Vagina (tissue), 2 donors: ENCODE data around the gene TRIM34.

Experiments used
- CTCF ChIP-seq, 3 experiments: fragments of 450-650 bp in 2 of 3; fragments of 200-600 bp in 1 of 3; sonication (generic) in 1 of 3; IDR thresholded peaks; one replicate each; pipeline ENCODE4 v1.5.1; 2017 to 2019; ENCODE audit warnings: antibody characterized with exemption in 3 of 3, mild to moderate bottlenecking in 2 of 3, moderate library complexity in 2 of 3
- POLR2A ChIP-seq, 2 donors: fragments of 450-650 bp; IDR thresholded peaks; one replicate each; pipeline ENCODE4 v1.6.1; 2017; ENCODE audit warnings: antibody characterized with exemption in 2 of 2, mild to moderate bottlenecking in 2 of 2, moderate library complexity in 2 of 2

- no peak for TF ChIP-seq CTCF (IDR thresholded peaks at IDR 0.05)
- TF ChIP-seq POLR2A (IDR thresholded peaks at IDR 0.05), result no peak
Observed at GRCh38 chr11:5580577-5580976, 44.2 kb upstream of the TRIM34 start, which contains the start of gene OR52B6.
